ENCODE results near the gene CFAP53.
A peak's percentile ranks its signal among the peaks of the same experiment; 100 is the strongest.

CFAP53 gene

GRCh38 chr18:50266248-50266704 is at the start of gene CFAP53:
TSS of gene CFAP53 (minus strand) at chr18:50266495. CDS start at chr18:50266404, 91 bp downstream.
- Mint-ChIP-seq H3K9me3 (no peaks in the 10 kb centered on the region), H3K4me3 (peak within 1 kb of the TSS; percentile 93 to 97 (median 94)), H3K4me1 (no peaks in the 10 kb centered on the region), H3K36me3 (ENCODE audit: low read depth) (peaks cover 33% of the 10 kb centered on the region), H3K27me3 (ENCODE audit: low read depth) (no peaks in the 10 kb centered on the region), H3K27ac (peak within 1 kb of the TSS; percentile 54 to 85 (median 55))
- TF ChIP-seq CTCF (IDR thresholded peaks at IDR 0.05; ENCODE audit: unreplicated experiment in 3 of 3) = no peak

DNA sequence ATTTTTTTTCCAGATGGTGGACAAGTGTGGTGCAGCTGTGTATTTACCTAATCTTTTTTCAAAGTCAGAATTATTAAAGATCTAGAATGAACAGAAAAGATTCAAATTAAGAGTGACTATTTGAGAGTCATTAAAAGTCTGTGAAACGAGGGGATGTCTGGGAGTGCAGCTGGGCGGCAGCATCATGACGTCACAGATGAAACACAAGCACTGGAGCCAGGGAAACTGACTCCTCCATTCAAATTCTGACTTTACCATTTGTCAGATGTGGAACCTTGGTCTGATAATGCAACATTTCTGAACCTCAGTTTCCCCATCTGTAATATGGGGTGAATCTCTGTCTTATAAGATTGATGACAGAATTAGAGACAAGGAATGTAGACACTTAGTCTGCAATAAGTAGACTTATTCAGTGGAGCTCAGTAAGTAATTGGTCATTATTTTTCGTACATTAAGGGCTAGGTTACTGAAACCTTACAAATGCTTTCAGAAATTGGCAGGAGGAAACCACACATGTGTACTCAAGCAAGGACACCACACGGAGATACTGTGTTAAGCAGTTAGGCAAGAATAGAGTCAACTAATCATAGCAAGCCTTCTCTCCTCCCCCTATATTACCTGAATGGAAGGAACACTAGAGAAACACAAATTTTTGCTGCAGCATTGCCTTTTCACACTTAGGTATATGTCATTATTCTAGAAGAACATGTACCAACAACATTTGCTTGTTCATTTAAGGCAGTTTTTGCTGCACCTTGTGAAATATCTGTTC is 49.0 kb upstream of the CFAP53 start:
- Mint-ChIP-seq H3K9me3 (no peaks in the 10 kb centered on the region), H3K4me1 (no peaks in the 10 kb centered on the region), H3K4me3 (no peak overlapping the region), H3K36me3 (ENCODE audit: low read depth) (no peaks in the 10 kb centered on the region), H3K27me3 (ENCODE audit: low read depth) (peaks cover 3% of the 10 kb centered on the region), H3K27ac (no peak overlapping the region)
- no peak for TF ChIP-seq CTCF (IDR thresholded peaks at IDR 0.05; ENCODE audit: unreplicated experiment in 3 of 3)

GRCh38 chr18:50313873-50314460 is 47.7 kb upstream of the CFAP53 start:
- peak overlapping the region in 1 of 3 experiments; percentile 20 for H3K27ac Mint-ChIP-seq
- no peak for TF ChIP-seq CTCF (IDR thresholded peaks at IDR 0.05; ENCODE audit: unreplicated experiment in 3 of 3)
- no peaks in the 10 kb centered on the region for H3K4me1 Mint-ChIP-seq
- H3K27me3 Mint-ChIP-seq (ENCODE audit: low read depth) = peaks cover 3% of the 10 kb centered on the region
- H3K4me3 Mint-ChIP-seq = no peak overlapping the region
- no peaks in the 10 kb centered on the region for H3K9me3 Mint-ChIP-seq
- no peaks in the 10 kb centered on the region for H3K36me3 Mint-ChIP-seq (ENCODE audit: low read depth)

DNA sequence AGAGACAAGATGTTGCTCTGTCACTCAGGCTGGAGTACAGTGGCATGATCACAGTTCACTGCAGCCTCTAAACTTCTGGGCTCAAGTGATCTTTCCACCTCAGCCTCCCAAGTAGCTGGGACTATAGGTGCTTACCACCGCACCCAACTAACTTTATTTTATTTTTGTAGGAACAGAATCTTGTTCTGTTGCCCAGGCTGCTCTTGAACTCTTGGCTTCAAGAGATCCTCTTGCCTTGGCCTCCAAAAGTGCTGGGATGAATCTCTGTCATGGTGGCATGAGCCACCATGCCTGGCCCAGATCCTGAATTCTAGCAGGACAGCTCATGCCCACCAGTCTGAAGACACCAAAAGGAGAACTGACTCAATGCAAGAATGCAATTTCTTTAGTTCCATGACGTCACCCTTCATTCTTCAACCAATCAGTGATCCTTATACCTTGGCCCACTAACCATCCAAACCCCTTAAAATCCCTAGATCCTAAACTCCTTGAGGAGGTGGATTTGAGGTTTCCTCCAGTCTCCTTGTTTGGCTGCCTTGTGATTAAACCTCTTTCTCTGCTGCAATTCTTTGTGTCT is 46.8 kb upstream of the CFAP53 start:
- TF ChIP-seq CTCF (IDR thresholded peaks at IDR 0.05; ENCODE audit: unreplicated experiment in 3 of 3) = no peak
- H3K4me1 Mint-ChIP-seq = no peaks in the 10 kb centered on the region
- H3K36me3 Mint-ChIP-seq (ENCODE audit: low read depth) = no peaks in the 10 kb centered on the region
- no peaks in the 10 kb centered on the region for H3K9me3 Mint-ChIP-seq
- peaks cover 3% of the 10 kb centered on the region for H3K27me3 Mint-ChIP-seq (ENCODE audit: low read depth)
- no peak overlapping the region for H3K4me3 Mint-ChIP-seq
- H3K27ac Mint-ChIP-seq = peak overlapping the region; percentile 45 to 71 (median 68)

DNA sequence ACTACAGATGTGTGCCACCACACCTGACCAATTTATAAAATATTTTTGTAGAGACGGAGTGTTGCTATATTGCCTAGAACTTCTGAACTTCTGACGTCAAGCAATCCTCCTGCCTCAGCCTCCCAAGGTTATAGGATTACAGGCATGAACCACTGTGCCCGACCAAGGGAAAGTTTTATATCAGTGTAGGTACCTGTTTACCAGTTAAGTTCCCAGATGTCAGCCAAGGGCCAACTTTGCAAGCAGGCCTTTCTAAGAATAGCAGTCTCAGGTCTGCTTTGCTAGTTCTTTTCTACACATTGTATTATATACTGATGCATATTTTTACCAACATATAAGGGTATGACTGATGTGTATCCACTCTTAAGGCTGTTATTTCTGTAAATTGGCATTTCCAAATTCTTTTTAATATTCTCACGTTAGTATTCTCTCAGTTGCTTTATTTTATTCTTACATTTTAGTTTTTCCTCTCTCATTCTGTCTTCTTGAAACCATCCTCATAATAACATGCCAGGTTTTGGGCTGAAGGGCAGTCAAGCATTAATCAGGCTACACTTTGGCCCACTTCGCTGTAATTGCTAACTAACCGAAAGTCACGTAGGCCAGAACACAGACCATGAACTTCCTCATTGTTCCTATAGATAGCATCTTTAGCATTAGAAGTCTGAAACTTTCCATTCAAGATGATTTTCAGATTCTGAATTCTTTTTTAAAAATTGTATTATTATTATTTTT is 46.2 kb upstream of the CFAP53 start:
- TF ChIP-seq CTCF (IDR thresholded peaks at IDR 0.05; ENCODE audit: unreplicated experiment in 3 of 3) = no peak
- Mint-ChIP-seq H3K36me3 (ENCODE audit: low read depth) (no peaks in the 10 kb centered on the region), H3K27ac (peak overlapping the region; percentile 68 to 92 (median 86)), H3K4me1 (no peaks in the 10 kb centered on the region), H3K9me3 (no peaks in the 10 kb centered on the region), H3K27me3 (ENCODE audit: low read depth) (peaks cover 3% of the 10 kb centered on the region), H3K4me3 (no peak overlapping the region)
